ENCODE results near the gene KCNK7. TPM values are rescaled to one million over a fixed set of nuclear protein-coding genes. Genes with fewer than 3 reads are reported as not detected.

Gene KCNK7
- total RNA-seq, 1 experiment from 2014 or later: 0.69 TPM

DNA sequence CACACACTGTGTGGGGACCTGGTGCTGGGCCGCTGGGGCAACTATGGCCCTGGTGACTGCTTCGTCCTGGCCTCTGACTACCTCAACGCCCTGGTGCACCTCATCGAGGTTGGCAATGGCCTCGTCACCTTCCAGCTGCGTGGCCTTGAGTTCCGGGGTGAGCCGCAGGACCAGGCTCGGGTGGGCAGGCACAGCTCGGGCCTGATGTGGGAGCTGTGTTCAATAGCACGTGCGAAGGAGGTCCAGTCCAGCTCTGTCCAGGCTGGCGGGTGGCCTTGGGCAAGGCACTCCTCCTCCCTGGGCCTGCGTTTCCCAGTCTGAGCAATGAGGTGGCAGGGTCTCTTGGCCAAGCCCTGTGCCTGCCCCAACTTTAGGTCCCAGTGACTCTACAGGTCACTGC, 34.0 kb upstream of the KCNK7 start:
- ChIA-PET POLR2A (no interaction called here), CTCF (no interaction called here)
- no TSS peak for BruUV-seq (replicated peaks)
- DNase-seq (ENCODE audit: low read depth, low spot score) (no peak), ATAC-seq (no peak)
- Histone ChIP-seq H3K4me1 (ENCODE audit: control insufficient read depth, insufficient read depth, low read length) (no peaks in the 10 kb centered on the region), H3K4me3 (ENCODE audit: low read depth in 2 of 2, low read length in 2 of 2) (no peak overlapping the region), H3K27me3 (ENCODE audit: control insufficient read depth, insufficient read depth, low read length) (no peaks in the 10 kb centered on the region), H3K9me3 (ENCODE audit: control insufficient read depth, insufficient read depth, low read depth, low read length) (no peaks in the 10 kb centered on the region), H3K27ac (ENCODE audit: low read length) (no peak overlapping the region), H3K36me3 (ENCODE audit: control insufficient read depth, insufficient read depth, low read length) (peaks cover 18% of the 10 kb centered on the region)
- TF ChIP-seq, protein P1, sequence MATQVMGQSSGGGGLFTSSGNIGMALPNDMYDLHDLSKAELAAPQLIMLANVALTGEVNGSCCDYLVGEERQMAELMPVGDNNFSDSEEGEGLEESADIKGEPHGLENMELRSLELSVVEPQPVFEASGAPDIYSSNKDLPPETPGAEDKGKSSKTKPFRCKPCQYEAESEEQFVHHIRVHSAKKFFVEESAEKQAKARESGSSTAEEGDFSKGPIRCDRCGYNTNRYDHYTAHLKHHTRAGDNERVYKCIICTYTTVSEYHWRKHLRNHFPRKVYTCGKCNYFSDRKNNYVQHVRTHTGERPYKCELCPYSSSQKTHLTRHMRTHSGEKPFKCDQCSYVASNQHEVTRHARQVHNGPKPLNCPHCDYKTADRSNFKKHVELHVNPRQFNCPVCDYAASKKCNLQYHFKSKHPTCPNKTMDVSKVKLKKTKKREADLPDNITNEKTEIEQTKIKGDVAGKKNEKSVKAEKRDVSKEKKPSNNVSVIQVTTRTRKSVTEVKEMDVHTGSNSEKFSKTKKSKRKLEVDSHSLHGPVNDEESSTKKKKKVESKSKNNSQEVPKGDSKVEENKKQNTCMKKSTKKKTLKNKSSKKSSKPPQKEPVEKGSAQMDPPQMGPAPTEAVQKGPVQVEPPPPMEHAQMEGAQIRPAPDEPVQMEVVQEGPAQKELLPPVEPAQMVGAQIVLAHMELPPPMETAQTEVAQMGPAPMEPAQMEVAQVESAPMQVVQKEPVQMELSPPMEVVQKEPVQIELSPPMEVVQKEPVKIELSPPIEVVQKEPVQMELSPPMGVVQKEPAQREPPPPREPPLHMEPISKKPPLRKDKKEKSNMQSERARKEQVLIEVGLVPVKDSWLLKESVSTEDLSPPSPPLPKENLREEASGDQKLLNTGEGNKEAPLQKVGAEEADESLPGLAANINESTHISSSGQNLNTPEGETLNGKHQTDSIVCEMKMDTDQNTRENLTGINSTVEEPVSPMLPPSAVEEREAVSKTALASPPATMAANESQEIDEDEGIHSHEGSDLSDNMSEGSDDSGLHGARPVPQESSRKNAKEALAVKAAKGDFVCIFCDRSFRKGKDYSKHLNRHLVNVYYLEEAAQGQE (IDR thresholded peaks at IDR 0.05; ENCODE audit: insufficient read depth in 1 of 2, low read depth in 2 of 2, low read length in 1 of 2): no peak
- intact Hi-C loops (cut with micrococcal nuclease; ENCODE audit: unreplicated experiment): no loop called here
- in situ Hi-C loops (cut with HindIII; ENCODE audit: low pct_unique_long_range_greater_than_20kb, low sequenced_read_pairs): no loop called here

DNA sequence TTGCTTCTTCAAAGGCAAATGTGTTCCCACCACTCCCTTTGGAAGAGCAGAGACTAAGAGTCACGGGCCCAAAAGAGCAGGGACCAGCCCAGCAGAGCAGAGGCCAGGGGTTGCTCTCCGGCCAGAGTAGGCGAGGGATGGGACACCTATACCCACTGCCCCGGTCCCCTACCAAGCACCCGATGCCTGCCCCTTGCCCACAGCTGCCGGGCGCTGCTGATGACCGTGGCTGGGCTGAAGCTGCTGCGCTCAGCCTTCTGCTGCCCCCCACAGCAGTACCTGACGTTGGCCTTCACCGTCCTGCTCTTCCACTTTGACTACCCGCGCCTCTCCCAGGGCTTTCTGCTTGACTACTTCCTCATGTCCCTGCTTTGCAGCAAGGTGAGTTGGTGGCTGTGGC, 31.6 kb upstream of the KCNK7 start:
- no peak for ATAC-seq
- intact Hi-C loops (cut with micrococcal nuclease; ENCODE audit: unreplicated experiment): no loop called here

More for the DNA sequence above, 31.6 kb upstream of the KCNK7 start:
- in situ Hi-C loops (cut with HindIII; ENCODE audit: low pct_unique_long_range_greater_than_20kb, low sequenced_read_pairs): no loop called here
- DNase-seq (ENCODE audit: low read depth, low spot score): no peak
- ChIA-PET POLR2A (interaction anchor here (1.6 kb wide), 1 partner anchor 11 kb away, joined by 3 read pairs; the partner anchor contains the start of gene SIPA1), CTCF (no interaction called here)
- Histone ChIP-seq H3K27me3 (ENCODE audit: control insufficient read depth, insufficient read depth, low read length) (no peaks in the 10 kb centered on the region), H3K27ac (ENCODE audit: low read length) (no peak overlapping the region), H3K4me3 (ENCODE audit: low read depth in 2 of 2, low read length in 2 of 2) (no peak overlapping the region), H3K9me3 (ENCODE audit: control insufficient read depth, insufficient read depth, low read depth, low read length) (no peaks in the 10 kb centered on the region), H3K4me1 (ENCODE audit: control insufficient read depth, insufficient read depth, low read length) (no peaks in the 10 kb centered on the region), H3K36me3 (ENCODE audit: control insufficient read depth, insufficient read depth, low read length) (peaks cover 14% of the 10 kb centered on the region)
- no TSS peak for BruUV-seq (replicated peaks)
- TF ChIP-seq SIN3A (IDR thresholded peaks at IDR 0.05; ENCODE audit: borderline replicate concordance, insufficient read depth, low read depth, low read length) (no peak), TCF7L2 (IDR thresholded peaks at IDR 0.05; ENCODE audit: low read depth, low read length) (no peak), POLR2AphosphoS5 (IDR thresholded peaks at IDR 0.05; ENCODE audit: low read depth, low read length) (no peak)
- TF ChIP-seq, protein P2, sequence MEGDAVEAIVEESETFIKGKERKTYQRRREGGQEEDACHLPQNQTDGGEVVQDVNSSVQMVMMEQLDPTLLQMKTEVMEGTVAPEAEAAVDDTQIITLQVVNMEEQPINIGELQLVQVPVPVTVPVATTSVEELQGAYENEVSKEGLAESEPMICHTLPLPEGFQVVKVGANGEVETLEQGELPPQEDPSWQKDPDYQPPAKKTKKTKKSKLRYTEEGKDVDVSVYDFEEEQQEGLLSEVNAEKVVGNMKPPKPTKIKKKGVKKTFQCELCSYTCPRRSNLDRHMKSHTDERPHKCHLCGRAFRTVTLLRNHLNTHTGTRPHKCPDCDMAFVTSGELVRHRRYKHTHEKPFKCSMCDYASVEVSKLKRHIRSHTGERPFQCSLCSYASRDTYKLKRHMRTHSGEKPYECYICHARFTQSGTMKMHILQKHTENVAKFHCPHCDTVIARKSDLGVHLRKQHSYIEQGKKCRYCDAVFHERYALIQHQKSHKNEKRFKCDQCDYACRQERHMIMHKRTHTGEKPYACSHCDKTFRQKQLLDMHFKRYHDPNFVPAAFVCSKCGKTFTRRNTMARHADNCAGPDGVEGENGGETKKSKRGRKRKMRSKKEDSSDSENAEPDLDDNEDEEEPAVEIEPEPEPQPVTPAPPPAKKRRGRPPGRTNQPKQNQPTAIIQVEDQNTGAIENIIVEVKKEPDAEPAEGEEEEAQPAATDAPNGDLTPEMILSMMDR (IDR thresholded peaks at IDR 0.05): no peak
- TF ChIP-seq, protein P1 (IDR thresholded peaks at IDR 0.05; ENCODE audit: insufficient read depth in 1 of 2, low read depth in 2 of 2, low read length in 1 of 2): no peak

Measured in Panc1 (cell line).